Measurements from ENCODE around the gene FAM120AOS. TPM values are rescaled to one million over a fixed set of nuclear protein-coding genes. Genes with fewer than 3 reads are reported as not detected.

FAM120AOS gene
- total RNA-seq, result 32.6 and 32.8 TPM in 2 replicates

DNA sequence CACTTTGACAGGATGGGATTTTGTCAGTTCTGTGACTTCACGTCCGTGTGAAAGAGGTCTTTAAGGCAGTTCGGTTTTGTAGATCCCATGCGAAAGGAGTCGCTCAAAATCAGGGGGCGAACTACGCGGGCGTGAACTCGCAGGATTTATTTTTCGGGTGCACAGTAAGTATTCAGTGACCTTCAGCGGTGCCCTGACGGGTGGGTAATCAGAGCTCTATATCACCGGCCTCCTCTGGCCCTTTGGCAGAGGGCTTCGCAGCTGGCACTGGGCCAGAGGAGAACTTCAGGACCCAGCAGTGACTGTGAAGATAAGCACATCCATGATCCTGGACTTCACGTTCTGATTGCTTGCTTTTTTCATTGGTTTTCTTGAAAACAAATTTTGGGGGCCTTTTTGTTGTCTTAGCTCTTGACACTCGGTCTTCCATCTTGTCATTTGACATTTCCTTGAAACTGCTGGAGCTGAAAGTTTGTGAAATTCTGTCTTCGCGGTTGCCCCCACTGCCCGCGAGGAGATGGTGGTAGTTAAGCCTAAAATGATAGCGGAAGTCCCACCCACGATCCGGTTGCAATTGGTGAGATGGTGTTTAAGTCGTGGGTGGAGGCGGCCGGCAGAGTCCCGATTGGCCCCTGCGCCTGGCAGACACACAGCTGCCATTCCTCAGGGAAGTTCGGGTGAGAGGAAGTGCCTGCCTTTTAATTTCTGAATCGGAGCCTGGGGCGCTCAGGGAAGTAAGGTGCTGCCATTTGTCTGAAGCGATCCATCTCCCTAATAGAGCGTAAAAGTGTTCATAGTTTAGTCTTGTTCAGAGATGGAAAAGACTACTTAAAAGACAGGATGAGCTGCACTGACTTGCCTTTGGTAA is at the start of gene FAM120AOS:
TSS of gene FAM120AOS (minus strand) at position 535 of the 868 bp plus-strand sequence. CDS start 872 bp downstream, outside the sequence.
- DNase-seq (ENCODE audit: low read depth, low spot score), result peak; percentile 84

DNA sequence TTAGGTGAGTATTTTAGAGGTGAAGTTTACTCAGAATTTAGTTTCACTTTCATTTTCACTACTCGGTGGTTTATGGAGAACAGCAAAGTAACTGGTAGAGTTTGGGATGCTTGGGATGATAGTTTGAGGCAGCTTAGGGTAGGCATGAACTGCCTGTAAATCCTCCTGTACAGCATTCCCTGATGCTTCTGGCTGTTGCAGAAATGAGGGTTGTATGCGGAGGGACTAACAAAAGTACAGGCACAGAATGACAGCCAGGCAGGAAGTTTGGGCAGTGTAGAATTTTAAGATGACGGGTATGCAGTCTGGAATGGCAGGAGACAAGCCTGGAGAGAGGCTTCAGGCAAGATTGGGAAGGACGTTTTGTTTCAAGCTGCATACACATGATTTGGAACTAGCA is 48.0 kb upstream of the FAM120AOS start:
- no peak for DNase-seq (ENCODE audit: low read depth, low spot score)

DNA sequence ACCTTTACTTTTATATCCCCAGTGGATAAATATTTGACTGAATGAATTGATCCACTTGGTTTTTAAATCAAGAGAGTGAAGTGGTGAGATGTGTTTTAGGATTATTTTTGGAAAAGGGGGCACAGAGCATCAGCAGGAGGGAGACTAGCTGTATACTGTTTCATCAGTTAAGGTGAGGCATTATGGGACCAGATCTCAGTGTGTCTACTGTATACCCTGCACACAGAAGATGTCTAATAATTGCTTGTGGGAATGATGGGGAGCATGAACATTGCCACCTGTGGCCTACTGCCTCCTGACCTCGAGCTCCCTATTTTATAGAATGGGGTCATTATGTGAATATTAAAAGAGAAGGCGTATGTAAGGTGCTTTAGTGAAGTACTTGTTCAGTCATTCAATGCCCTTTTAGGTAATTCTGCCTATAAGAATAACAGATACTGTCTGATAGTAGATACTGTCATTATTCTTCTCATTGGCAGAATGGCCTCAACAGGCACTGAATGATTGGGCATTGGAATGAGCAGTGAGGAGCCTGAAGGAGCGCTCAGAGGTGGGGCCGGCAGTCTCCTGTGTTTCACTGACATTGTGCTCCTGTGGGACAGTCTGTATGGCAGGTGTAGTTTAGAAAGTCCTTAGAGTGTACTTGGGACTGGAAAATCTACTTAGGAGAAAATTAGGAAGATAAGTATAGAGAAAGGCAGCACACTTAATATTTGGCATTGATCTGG is 47.4 kb upstream of the FAM120AOS start:
- no peak for DNase-seq (ENCODE audit: low read depth, low spot score)

DNA sequence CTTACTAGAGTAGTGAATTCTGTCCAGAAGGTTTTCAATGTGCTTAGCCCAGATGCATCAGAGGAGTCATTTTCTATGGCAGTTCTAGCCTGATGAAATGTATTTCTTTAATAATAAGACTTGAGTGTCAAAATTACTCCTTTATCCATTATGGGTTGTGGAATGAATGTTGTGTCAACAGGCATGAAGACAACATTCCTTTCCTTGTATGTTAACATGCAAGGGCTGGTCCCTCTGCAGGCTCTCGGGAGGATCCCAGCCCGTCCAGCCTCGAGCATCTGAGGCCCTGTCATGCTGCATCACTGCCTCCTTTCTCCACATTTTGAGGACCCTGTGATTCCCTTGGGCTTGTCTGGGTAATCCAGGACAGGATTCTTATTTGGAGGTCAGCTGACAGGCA is 42.9 kb upstream of the FAM120AOS start:
- DNase-seq (ENCODE audit: low read depth, low spot score), result no peak

DNA sequence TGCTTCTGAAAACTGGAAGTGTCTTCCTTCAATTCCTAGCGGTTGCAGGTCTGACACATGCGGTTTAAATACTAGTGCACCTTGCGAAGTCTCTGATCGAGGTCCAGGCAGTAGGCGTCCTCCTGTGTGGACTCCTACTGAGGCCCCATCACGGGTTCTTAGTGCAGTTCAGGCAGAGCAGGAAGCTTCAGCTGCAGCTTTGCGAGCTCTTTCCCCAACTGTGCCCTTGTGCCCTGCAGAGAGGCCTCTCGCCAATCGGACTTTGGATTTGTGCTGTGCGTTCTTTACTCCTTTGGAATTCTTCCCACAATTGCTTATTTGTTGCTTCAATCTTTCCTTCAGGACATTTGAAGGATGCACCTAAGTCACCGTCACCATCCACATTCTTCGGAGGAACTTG is 40.6 kb upstream of the FAM120AOS start:
- DNase-seq (ENCODE audit: low read depth, low spot score), result no peak

DNA sequence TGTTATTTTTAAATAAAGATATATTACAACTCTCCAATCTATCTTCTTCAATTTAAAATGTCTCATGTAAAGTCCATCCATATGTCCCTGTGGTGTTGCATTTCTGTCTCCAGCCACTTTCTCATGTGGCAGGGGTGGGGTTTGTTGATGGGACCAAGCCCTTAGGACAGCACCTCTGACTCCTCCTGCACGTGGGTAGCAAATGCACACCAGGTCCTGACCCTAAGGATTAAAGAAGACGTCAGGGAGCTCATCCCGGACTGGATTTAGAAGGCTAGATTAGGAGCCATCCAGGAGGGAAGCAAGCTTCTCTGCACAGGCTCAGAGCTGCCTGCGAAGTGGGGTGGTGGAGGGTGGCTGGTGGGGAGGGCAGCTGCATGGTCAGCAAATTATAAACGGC is 38.9 kb upstream of the FAM120AOS start:
- DNase-seq (ENCODE audit: low read depth, low spot score), result no peak

DNA sequence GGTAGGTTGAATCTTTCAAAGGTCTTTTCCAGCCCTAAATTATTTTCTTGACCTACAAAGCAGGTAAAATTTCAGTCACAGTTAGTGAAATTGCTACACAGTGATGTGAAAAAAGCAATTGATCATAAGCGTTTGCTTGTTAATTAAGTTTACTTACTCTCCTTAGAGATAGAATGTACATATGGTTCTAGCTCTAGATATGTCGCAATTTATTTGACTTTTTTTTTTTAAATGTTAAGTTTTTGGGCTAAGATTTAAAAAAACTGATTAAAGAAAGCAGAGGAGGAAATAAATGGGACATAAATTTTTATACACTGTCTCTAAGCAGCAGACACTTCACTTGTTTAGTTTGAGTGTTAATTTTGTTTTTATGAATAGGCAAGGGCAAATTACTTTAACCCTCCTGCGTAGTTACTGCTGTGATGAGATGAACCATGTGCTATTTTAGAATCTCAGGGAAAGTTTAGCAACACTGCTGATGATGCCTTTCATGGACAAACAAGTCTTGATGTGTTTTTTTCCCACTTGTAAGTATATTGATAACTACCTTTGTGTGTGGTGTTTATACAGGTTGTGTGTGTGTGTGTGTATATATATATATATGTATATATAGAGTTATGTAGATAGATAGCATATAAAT is 38.3 kb upstream of the FAM120AOS start:
- no peak for DNase-seq (ENCODE audit: low read depth, low spot score)

DNA sequence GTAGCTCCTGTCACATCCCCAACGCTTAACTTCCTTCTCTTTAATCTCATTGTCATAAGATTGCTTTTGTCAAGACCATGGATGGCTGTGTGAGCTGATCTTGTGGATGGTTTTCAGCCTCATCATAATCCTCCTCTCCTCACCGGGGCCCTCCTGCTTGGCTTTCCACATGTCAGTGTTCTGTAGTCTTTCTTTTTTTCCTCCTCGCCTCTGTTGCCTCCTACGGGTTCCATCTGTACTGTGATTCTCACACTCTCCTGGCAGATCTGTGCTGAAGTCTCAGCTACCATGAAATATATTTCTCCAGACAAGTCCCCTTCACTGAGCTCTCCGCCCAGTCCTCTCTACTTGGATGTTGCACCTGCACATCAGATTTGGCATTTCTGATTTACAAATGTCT is 34.9 kb upstream of the FAM120AOS start:
- DNase-seq (ENCODE audit: low read depth, low spot score), result no peak

DNA sequence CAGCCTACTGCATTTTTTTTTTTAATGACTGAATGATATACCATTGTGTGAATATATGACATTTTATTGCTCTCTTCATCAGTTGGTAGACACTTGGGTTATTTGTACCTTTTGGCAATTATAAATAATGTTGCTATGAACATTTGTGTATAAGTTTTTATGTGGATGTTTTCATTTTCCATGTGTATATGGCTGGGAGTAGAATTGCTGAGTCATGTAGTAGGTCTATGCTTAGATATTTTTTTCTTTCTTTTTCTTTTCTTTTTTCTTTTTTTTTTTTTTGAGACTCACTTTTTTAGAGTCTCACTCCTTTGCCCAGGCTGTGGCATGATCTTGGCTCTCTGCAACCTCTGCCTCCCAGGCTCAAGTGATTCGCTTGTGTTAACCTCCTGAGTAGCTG is 32.9 kb upstream of the FAM120AOS start:
- no peak for DNase-seq (ENCODE audit: low read depth, low spot score)

DNA sequence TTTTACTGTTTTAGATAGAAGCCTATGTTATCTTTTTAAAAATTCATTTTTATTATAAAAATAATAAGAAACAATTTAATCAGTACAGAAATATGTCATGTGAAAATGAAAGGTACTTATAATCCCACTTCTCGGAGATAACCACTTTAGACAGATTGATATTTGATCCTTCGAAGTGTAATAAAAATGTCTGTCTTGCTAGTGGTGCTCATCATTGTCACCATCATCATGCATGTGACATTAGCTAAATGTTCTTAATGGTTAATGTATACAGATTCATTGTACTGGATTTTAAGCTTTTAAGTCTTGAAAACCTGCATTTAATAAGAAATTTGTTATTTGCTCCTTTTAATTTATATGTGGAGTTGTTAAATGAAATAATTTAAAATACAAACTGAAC is 30.1 kb upstream of the FAM120AOS start:
- no peak for DNase-seq (ENCODE audit: low read depth, low spot score)

DNA sequence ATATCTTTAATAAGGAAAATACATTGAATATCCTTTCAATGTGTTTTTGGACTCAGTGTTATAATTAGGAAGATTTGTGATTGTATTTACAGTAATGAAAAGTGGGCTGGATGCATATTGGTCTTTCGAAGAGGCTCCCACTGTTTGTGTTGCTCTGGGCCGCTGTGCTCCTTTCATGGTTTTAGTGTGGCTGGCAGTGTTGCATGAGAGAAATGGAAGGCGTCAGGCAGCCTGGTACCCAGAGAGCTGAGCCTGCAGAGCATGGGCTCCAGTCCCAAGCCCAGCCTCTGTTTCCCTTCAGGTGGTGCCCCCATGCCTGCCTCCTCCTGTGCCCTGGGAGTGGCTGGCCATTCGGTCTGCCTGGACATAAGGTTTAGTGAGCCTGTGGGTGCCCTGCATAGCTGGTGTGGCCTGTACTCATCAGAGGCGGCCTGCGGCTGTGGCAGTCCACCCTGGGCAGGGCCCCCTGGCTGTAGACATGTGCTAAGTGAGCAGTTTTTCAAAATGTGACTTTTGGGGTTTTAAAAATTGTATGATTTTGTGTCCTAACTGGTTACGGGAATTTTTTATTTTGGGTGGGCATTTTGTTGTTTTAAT is 27.4 kb upstream of the FAM120AOS start:
- no peak for DNase-seq (ENCODE audit: low read depth, low spot score)

DNA sequence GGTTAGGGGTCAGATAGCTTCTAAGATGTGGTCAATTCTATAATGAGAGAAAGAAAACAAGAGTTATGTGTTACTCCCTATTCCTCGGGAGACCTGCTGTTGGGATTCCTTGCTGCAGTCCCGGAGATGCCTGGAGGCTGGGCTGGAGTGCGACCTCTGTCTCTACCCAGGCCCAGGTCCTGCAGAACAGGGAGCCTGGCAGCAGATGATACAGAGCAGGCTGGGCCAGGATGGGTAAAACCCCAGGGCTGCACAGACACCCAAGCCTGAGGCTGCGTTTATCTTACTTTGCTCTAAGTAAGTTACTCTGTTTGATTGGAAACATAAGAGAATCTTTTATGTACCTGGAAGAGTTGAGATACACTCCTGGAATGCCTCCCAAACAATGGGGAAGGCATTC is 26.9 kb upstream of the FAM120AOS start:
- no peak for DNase-seq (ENCODE audit: low read depth, low spot score)

DNA sequence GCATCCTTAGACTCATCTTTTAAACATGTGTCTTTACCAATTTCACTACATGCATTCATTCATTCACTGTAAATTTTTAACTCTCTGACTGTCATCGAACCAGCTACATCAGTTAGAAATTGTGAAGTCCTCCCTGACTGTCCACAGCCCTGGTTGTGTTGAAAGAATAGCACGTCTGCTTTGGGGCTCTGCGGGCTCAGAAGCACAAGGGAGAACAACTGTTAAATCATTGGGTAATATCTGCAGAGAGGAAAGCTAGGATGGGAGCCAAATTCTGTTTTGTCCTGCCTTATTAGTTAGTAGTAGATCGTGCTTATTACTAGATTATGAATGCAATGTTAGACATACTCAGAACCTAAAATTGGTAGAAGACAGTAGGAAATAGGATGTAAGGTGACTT is 26.3 kb upstream of the FAM120AOS start:
- DNase-seq (ENCODE audit: low read depth, low spot score), result no peak

DNA sequence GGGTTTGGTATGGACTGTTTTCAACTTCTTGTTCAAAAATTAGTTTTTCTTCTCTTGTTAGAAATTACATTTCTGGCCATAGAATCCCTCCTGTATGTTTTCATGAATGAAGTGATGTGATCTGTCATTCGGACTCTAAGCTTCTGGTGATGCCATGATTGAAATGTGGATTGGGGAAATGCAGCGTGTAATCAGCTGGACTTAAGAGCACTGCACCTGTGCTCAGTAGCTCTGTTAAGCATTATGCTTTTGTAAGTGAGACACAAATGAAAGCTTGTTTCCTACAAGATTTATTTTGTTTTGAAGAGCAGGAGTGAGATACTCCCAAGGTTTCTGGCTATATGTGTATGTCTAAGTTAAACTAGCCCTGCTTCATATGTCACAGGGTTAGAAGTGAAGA is 24.0 kb upstream of the FAM120AOS start:
- no peak for DNase-seq (ENCODE audit: low read depth, low spot score)

DNA sequence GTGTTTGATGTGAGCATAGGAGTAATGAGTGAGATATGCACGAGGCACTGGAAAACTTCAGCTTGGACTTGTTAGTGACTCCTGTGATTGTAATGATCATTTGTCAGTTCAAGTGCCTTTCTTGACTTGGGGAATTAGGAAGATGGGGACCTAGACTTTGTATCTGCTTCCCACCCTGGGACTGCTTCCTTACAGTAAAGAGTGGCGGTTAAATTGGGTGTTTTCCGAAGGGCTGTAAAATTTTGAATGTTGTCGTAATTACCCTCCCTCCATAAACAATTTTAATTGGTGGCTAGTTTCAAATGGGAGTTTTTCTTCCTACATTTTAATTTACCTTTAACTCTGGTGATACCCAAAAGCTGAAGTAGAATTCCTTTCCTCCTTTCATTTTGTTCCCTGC is 23.5 kb upstream of the FAM120AOS start:
- DNase-seq (ENCODE audit: low read depth, low spot score), result no peak

DNA sequence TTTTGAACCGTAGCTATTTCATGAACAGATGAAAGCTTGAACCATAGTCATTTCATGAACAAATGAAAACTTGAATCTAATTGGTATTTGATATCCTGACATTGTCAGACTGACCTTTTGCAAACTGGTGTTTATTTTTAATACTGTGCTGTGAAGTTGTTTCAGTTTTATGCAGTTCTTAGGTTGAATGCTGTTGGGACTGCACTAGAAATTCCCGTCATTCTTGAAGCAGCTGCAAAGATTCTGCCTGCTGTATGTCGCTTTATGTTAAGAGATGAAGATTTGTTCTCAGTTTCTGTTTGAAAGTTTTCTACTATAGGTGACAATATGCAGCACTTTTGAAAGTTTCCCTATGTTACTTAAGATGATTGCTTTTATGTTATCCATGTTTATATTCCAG is 22.5 kb upstream of the FAM120AOS start:
- no peak for DNase-seq (ENCODE audit: low read depth, low spot score)

DNA sequence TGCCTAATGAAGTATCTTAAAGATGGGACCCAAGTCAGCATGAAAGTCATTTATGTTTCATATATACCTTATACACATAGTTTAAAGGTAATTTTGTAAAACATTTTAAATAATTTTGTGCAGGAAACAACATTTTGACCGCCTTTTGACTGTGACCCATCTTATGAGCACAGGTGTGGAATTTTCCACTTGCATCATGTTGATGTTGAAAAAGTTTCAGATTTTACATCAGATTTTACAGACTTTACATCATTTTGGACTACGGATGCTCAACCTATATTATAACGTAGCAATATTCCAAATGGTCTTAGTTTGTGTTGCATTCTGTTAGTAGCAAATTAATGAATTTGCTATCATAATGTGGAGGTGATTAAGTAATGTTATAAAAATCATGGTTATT is 21.7 kb upstream of the FAM120AOS start:
- no peak for DNase-seq (ENCODE audit: low read depth, low spot score)

DNA sequence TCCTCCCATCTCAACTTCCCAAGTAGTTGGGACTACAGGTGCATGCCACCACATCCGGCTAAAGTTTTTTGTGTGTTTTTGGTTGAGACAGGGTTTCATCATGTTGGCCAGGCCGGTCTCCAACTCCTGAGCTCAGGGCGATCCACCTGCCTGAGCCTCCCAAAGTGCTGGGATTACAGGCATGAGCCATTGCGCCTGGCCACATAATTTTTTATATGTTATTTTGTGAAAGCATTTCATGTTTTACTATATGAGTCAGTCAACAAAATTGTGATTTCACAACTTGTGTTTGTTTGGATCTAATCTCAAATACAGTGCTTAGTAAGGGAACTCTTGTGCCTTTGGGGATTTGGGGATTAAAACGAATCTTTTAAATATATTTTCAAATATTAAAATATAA is 20.0 kb upstream of the FAM120AOS start:
- DNase-seq (ENCODE audit: low read depth, low spot score), result no peak

DNA sequence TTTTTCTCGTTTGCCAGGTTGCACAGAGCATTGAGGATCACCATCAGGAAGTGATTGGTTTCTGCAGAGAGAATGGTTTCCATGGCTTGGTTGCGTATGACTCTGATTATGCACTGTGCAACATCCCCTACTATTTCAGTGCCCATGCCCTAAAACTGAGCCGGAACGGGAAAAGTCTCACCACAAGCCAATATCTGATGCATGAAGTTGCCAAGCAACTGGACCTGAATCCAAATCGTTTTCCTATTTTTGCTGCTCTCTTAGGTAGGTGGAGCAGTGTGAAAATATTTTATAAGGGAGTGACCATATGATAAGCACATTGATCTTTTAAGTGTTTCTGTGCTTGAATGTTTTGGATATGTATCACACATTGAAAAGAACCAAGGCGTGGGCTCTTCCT is 17.7 kb upstream of the FAM120AOS start:
- DNase-seq (ENCODE audit: low read depth, low spot score), result no peak

DNA sequence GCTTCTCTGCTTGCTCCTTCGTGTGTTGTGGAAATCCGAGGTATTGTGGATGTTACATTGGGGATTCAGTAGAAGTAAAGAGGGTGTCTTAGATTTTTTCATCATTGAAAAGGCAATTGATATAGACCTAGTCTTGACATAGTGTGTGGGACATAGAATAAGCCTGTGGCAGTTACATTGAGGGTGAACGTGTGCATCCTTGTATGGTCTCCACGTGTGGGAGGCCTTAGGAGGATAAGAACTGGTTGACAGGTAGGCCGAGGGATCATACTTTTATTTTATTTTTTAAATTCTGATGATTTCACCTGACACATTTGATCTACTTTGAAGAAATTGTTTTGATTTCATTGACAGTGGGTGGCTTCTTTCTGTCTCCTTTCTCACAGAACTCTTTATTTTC is 17.0 kb upstream of the FAM120AOS start:
- DNase-seq (ENCODE audit: low read depth, low spot score), result no peak

DNA sequence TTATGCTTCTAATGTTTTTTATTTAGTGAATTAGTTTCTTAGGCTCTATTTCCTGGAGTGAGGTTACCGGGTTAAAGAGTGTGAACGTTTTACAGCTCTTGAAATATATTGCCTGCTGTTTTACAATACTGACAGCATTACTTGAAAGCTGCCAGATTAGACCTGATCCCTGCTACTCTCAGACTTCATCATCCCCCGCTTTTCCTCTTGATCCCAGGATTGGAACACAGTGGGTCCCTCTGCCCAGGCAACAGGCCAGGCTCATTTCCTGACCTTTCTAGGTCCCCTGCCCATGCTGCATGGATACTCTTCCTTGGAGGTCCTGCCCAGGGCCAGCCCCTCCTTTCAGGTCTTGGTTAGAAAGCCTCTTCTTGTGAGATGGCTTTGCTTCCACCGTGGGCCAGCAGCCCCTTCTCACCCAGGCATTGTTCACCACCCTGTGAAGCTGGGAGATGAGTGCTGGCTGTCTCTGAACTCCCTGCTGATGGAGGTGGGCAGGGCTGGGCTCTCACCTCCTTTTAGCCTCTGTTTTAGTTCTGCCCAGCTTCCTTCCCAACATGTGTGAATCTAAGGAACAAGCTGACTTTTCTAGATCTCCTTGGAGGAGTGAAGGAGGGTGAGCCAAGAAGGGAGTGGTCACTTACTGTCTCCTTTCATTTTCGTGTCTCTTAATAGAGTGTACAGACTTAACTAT is 15.5 kb upstream of the FAM120AOS start:
- DNase-seq (ENCODE audit: low read depth, low spot score), result no peak
